ENCODE data around the gene LSAMP.

GRCh38 chr3:116040152-116040551 lies 405.1 kb downstream of the LSAMP start:
- TF ChIP-seq E2F5 (CRISPR knock-in tag; IDR thresholded peaks at IDR 0.05) (no peak), FOXJ3 (CRISPR knock-in tag; IDR thresholded peaks at IDR 0.05; ENCODE audit: borderline replicate concordance) (no peak), ATF3 (CRISPR knock-in tag; conservative IDR thresholded peaks at IDR 0.05) (no peak), CTCF (IDR thresholded peaks at IDR 0.05) (no peak)
